Measurements from ENCODE around the gene MEIS2. TPM values are rescaled to one million over a fixed set of nuclear protein-coding genes. Genes with fewer than 3 reads are reported as not detected.

MEIS2 gene
- polyA plus RNA-seq, 2 of the 4 experiments (the other 2 are of a cell fraction) = 7.3 to 11.1 TPM

- no peak for TF ChIP-seq CBX2 (IDR thresholded peaks at IDR 0.05; ENCODE audit: borderline replicate concordance, low read depth)
- DNase-seq (ENCODE audit: low read depth in 1 of 2, low spot score in 1 of 2) = no peak
- Histone ChIP-seq H3K27ac (no peak overlapping the region), H3K4me3 (no peak overlapping the region), H3K9me3 (no peaks in the 10 kb centered on the region), H3K4me2 (no peak overlapping the region), H3K4me1 (no peaks in the 10 kb centered on the region)
- CTCF ChIA-PET = no interaction called here
- FAIRE-seq = no peak
- POLR2A ChIA-PET = no interaction called here
- WGBS (ENCODE audit: missing lambda C conversion rate) = 78% methylated on average over 2 of the region's 2 CpGs
- ATAC-seq = no peak
Observed at GRCh38 chr15:36960179-36960946, 140.0 kb downstream of the MEIS2 start.

- DNase-seq (ENCODE audit: low read depth in 1 of 2, low spot score in 1 of 2) (no peak), ATAC-seq (no peak), FAIRE-seq (no peak)
- H3K9me3 ChIP-seq = no peaks in the 10 kb centered on the region
- no peak overlapping the region for H3K4me3 ChIP-seq
- H3K4me1 ChIP-seq = no peaks in the 10 kb centered on the region
- H3K27ac ChIP-seq = no peak overlapping the region
- no peak overlapping the region for H3K4me2 ChIP-seq
- POLR2A ChIA-PET = no interaction called here
- TF ChIP-seq ZNF302 (CRISPR knock-in tag; IDR thresholded peaks at IDR 0.05) (no peak), RARB (CRISPR knock-in tag; IDR thresholded peaks at IDR 0.05) (no peak), NPAS2 (CRISPR knock-in tag; IDR thresholded peaks at IDR 0.05; ENCODE audit: borderline replicate concordance) (no peak), FOSB (CRISPR knock-in tag; IDR thresholded peaks at IDR 0.05) (no peak), TFCP2L1 (CRISPR knock-in tag; IDR thresholded peaks at IDR 0.05) (no peak), FOSL2 (IDR thresholded peaks at IDR 0.05) (no peak), FOSL2 (CRISPR knock-in tag; IDR thresholded peaks at IDR 0.05) (no peak), PHF8 (IDR thresholded peaks at IDR 0.05; ENCODE audit: borderline replicate concordance, low read depth) (no peak), MAZ (IDR thresholded peaks at IDR 0.05; ENCODE audit: borderline replicate concordance, low read depth, low read length) (no peak), CBX2 (IDR thresholded peaks at IDR 0.05; ENCODE audit: borderline replicate concordance, low read depth) (no peak), CHD4 (IDR thresholded peaks at IDR 0.05; ENCODE audit: borderline replicate concordance) (no peak), SMC3 (IDR thresholded peaks at IDR 0.05) (no peak), CHD2 (IDR thresholded peaks at IDR 0.05; ENCODE audit: low read length, partially characterized antibody) (no peak), KDM1A (IDR thresholded peaks at IDR 0.05; ENCODE audit: low read depth) (no peak)
- CTCF ChIA-PET = no interaction called here
Observed at GRCh38 chr15:36959746-36960145, 140.6 kb downstream of the MEIS2 start.

- Histone ChIP-seq H3K4me3 (no peak overlapping the region), H3K9me3 (no peaks in the 10 kb centered on the region), H3K27ac (no peak overlapping the region), H3K4me1 (no peaks in the 10 kb centered on the region), H3K4me2 (no peak overlapping the region)
- no peak for FAIRE-seq
- CTCF ChIA-PET = no interaction called here
- WGBS (ENCODE audit: missing lambda C conversion rate) = 94% methylated on average over 1 of the region's 1 CpG
- POLR2A ChIA-PET = no interaction called here
- TF ChIP-seq E2F6 (IDR thresholded peaks at IDR 0.05; ENCODE audit: borderline replicate concordance, low read depth) = no peak
- TF ChIP-seq ZNF302 (CRISPR knock-in tag; IDR thresholded peaks at IDR 0.05) = no peak
- TF ChIP-seq HOXA7 (CRISPR knock-in tag; IDR thresholded peaks at IDR 0.05) = no peak
- TF ChIP-seq KDM5A (IDR thresholded peaks at IDR 0.05) = no peak
- TF ChIP-seq EP300 (IDR thresholded peaks at IDR 0.05) = no peak
- TF ChIP-seq CEBPB (IDR thresholded peaks at IDR 0.05) = no peak
- no peak for TF ChIP-seq PHF8 (IDR thresholded peaks at IDR 0.05; ENCODE audit: borderline replicate concordance, low read depth)
- TF ChIP-seq POLR2AphosphoS2 (conservative IDR thresholded peaks at IDR 0.05; ENCODE audit: low read length) = no peak
- no peak for TF ChIP-seq GATA3 (IDR thresholded peaks at IDR 0.05; ENCODE audit: borderline replicate concordance)
- no peak for TF ChIP-seq RAD21 (conservative IDR thresholded peaks at IDR 0.05 in 1 of 2, IDR thresholded peaks at IDR 0.05 in 1 of 2)
- TF ChIP-seq NR3C1 (IDR thresholded peaks at IDR 0.05) = no peak
- no peak for ATAC-seq
- DNase-seq (ENCODE audit: low read depth in 1 of 2, low spot score in 1 of 2) = no peak
Observed at GRCh38 chr15:36958606-36959005, 141.7 kb downstream of the MEIS2 start.
